Naive thymus-derived CD4-positive, alpha-beta T cell (primary cell): ENCODE results near the gene KCNMB2. TPM values are rescaled to one million over a fixed set of nuclear protein-coding genes. Genes with fewer than 3 reads are reported as not detected.

Experiments used
- ATAC-seq: fragments of 150-1000 bp; cut with Tn5 transposase; 2 replicates; pipeline ENCODE4 v1.10.0; 2021; ENCODE audit warnings: mild to moderate bottlenecking, moderate library complexity
- CTCF ChIA-PET: fragments of 350-600 bp; sonication (Branson Sonifier 250); formaldehyde crosslinking; loops from one replicate; lab custom pipeline; 2021; ENCODE audit warnings: antibody characterized with exemption; lab: Charles Lee
- POLR2A ChIA-PET: fragments of 350-600 bp; sonication (Branson Sonifier 250); formaldehyde crosslinking; loops from one replicate; lab custom pipeline; 2021; ENCODE audit warnings: antibody characterized with exemption, inconsistent platforms; lab: Charles Lee
- DNase-seq, 9 donors: peaks; one replicate each; pipeline versions ENCODE4 v3.0.0 to v3.0.0-alpha.2; 2020 to 2022; ENCODE audit warnings: mixed read lengths in 1 of 9
- H3K27ac ChIP-seq: one replicate; pipeline ENCODE4 v1.7.0; 2013; ENCODE audit warnings: mild to moderate bottlenecking, low read depth, low read length, moderate library complexity
- H3K27me3 ChIP-seq, 2 donors: one replicate each; pipeline ENCODE4 v1.7.0; 2013; ENCODE audit warnings: low read length in 2 of 2, mild to moderate bottlenecking in 2 of 2, moderate library complexity in 2 of 2; ENCODE audit not compliant: control insufficient read depth in 2 of 2, insufficient read depth in 2 of 2
- H3K36me3 ChIP-seq, 3 experiments: 1 replicate in 2 of 3; 2 replicates in 1 of 3; pipeline ENCODE4 v1.7.0; 2013; ENCODE audit warnings: low read length in 3 of 3, mild to moderate bottlenecking in 3 of 3, moderate library complexity in 1 of 3; ENCODE audit not compliant: insufficient read depth in 3 of 3, control insufficient read depth in 2 of 3
- H3K4me1 ChIP-seq, 2 donors: one replicate each; pipeline ENCODE4 v1.7.0; 2013; ENCODE audit warnings: low read length in 2 of 2, mild to moderate bottlenecking in 2 of 2, moderate library complexity in 1 of 2; ENCODE audit not compliant: control insufficient read depth in 2 of 2, insufficient read depth in 2 of 2
- H3K4me3 ChIP-seq: 2 replicates; pipeline ENCODE4 v1.7.0; 2013; ENCODE audit warnings: mild to moderate bottlenecking, low read length
- H3K9me3 ChIP-seq, 3 experiments: 1 replicate in 2 of 3; 2 replicates in 1 of 3; pipeline ENCODE4 v1.7.0; 2013; ENCODE audit warnings: low read length in 3 of 3; ENCODE audit not compliant: control insufficient read depth in 2 of 3
- H3K27ac Mint-ChIP-seq, 9 donors: one replicate each; pipeline ENCODE4 v1.8.0; 2020 to 2022; ENCODE audit warnings: mixed read lengths in 9 of 9, mild to moderate bottlenecking in 8 of 9, moderate library complexity in 5 of 9, inconsistent platforms in 2 of 9
- H3K27me3 Mint-ChIP-seq, 5 donors: one replicate each; pipeline ENCODE4 v1.8.0; 2021 to 2022; ENCODE audit warnings: mixed read lengths in 5 of 5, mild to moderate bottlenecking in 1 of 5
- H3K36me3 Mint-ChIP-seq, 5 donors: one replicate each; pipeline ENCODE4 v1.8.0; 2020 to 2022; ENCODE audit warnings: mixed read lengths in 5 of 5, mild to moderate bottlenecking in 3 of 5, inconsistent platforms in 1 of 5
- H3K4me1 Mint-ChIP-seq, 7 donors: one replicate each; pipeline ENCODE4 v1.8.0; 2020 to 2022; ENCODE audit warnings: mixed read lengths in 7 of 7, mild to moderate bottlenecking in 3 of 7, inconsistent platforms in 1 of 7
- H3K4me3 Mint-ChIP-seq, 10 donors: one replicate each; pipeline ENCODE4 v1.8.0; 2020 to 2022; ENCODE audit warnings: mild to moderate bottlenecking in 10 of 10, mixed read lengths in 10 of 10, moderate library complexity in 6 of 10, inconsistent platforms in 2 of 10
- H3K9me3 Mint-ChIP-seq, 11 donors: one replicate each; pipeline ENCODE4 v1.8.0; 2020 to 2022; ENCODE audit warnings: mixed read lengths in 11 of 11, mild to moderate bottlenecking in 4 of 11, inconsistent platforms in 1 of 11, moderate library complexity in 1 of 11
- intact Hi-C, 2 donors: fragments of 100-400 bp; cut with micrococcal nuclease; formaldehyde crosslinking; loops; one replicate each; pipeline ENCODE4 v1.15.1; 2023
- polyA plus RNA-seq, 2 donors: library from polyadenylated mRNA; unstranded; fragments of 300-500 nt; fragmentation: Illumina TruSeq; gene quantifications; one replicate each; pipeline ENCODE4 v1.2.3, GENCODE V29; 2021
- total RNA-seq, 6 experiments: library from RNA in 5 of 6; stranded (reverse) in 5 of 6; gene quantifications; 1 replicate in 5 of 6; 2 replicates in 1 of 6; pipeline ENCODE4 v1.2.3 and lab custom pipeline; 2021 to 2026

Gene KCNMB2
- total and polyA plus RNA-seq, 7 experiments from 2014 or later, result not detected

DNA sequence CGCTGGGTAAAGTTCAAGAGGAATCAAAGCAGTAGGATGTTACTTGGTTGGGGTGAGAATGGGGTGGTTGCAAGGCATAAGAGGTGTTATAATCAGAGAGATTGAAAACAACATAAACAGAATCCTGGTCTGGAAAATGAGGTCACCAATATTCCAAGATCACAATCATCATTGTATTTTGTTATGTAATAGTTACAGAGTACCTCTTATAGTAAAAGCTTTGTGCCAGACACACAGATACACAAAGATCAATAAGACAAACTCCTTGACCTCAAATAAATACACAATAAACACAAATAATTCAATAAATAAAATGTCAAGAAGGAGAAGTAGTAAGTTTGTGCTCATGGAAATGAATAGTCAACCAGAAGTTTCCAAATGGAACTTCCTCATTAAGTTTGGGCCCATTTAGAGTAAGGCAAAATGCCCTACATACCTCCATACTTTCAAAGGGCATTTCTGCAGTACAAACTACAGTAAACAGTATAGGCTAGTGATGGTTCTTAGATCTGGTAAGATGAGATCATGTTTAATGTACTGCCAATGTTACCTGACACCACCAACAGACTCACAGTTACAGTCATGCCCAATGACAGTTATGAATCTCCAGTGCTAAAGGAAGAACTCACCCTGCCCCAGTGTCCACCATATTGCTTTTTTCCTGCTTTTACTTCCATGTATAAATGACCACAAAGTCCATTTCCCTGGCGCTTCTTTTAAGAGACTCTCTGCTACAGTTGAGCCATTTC lies 93.4 kb downstream of the KCNMB2 start:
- no peak overlapping the region for H3K4me3 ChIP-seq
- intact Hi-C loops, result no loop called here

DNA sequence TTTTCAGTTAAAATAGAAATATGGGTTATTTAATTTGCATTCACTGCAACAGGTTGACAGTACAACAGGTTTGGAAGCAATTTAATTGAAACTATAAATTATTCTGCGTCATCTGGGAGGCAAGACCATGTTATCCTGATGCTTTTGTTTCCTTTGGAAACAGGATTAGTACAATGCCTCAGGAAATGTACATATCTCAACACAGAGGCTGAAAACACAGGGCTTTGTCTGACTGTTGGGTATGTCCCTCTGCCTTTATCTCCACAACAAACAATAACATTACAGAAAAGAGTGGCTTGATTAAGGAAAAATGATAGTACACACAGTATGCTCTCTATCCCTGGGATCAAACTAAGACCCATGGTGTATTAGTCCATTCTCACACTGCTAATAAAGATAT lies 95.7 kb downstream of the KCNMB2 start:
- ChIA-PET POLR2A (no interaction called here), CTCF (no interaction called here)
- Mint-ChIP-seq H3K36me3 (peaks cover 0 to 4% (median 0%) of the 10 kb centered on the region in 5 donors), H3K4me1 (no peaks in the 10 kb centered on the region), H3K27ac (no peak overlapping the region), H3K27me3 (peaks cover 0 to 7% (median 0%) of the 10 kb centered on the region in 5 donors), H3K4me3 (no peak overlapping the region), H3K9me3 (peaks cover 0 to 16% (median 7%) of the 10 kb centered on the region in 11 donors)
- no peak for ATAC-seq
- Histone ChIP-seq H3K27ac (no peak overlapping the region), H3K4me3 (no peak overlapping the region), H3K27me3 (no peaks in the 10 kb centered on the region), H3K4me1 (no peaks in the 10 kb centered on the region), H3K36me3 (no peaks in the 10 kb centered on the region), H3K9me3 (peaks cover 0 to 5% (median 0%) of the 10 kb centered on the region in 3 experiments)
- intact Hi-C loops, result no loop called here
- no peak for DNase-seq

More for the DNA sequence above, 93.4 kb downstream of the KCNMB2 start:
- H3K27me3 ChIP-seq, result no peaks in the 10 kb centered on the region
- ChIA-PET CTCF (no interaction called here), POLR2A (no interaction called here)
- no peaks in the 10 kb centered on the region for H3K36me3 ChIP-seq
- no peaks in the 10 kb centered on the region for H3K4me1 ChIP-seq
- H3K4me3 Mint-ChIP-seq, result no peak overlapping the region
- H3K9me3 Mint-ChIP-seq, result peaks cover 0 to 16% (median 7%) of the 10 kb centered on the region in 11 donors
- H3K36me3 Mint-ChIP-seq, result peaks cover 0 to 4% (median 0%) of the 10 kb centered on the region in 5 donors
- peaks cover 0 to 5% (median 0%) of the 10 kb centered on the region in 3 experiments for H3K9me3 ChIP-seq
- H3K4me1 Mint-ChIP-seq, result no peaks in the 10 kb centered on the region
- no peak overlapping the region for H3K27ac Mint-ChIP-seq
- peaks cover 0 to 10% (median 0%) of the 10 kb centered on the region in 5 donors for H3K27me3 Mint-ChIP-seq
- ATAC-seq (no peak), DNase-seq (no peak)
- H3K27ac ChIP-seq, result no peak overlapping the region

- Histone ChIP-seq H3K4me1 (no peaks in the 10 kb centered on the region), H3K27ac (no peak overlapping the region), H3K4me3 (no peak overlapping the region), H3K9me3 (peaks cover 0 to 5% (median 0%) of the 10 kb centered on the region in 3 experiments), H3K27me3 (no peaks in the 10 kb centered on the region), H3K36me3 (no peaks in the 10 kb centered on the region)
- ChIA-PET POLR2A (no interaction called here), CTCF (no interaction called here)
- Mint-ChIP-seq H3K4me1 (no peaks in the 10 kb centered on the region), H3K36me3 (peaks cover 0 to 4% (median 0%) of the 10 kb centered on the region in 5 donors), H3K9me3 (peaks cover 0 to 16% (median 7%) of the 10 kb centered on the region in 11 donors), H3K4me3 (no peak overlapping the region), H3K27ac (no peak overlapping the region), H3K27me3 (peaks cover 0 to 7% (median 4%) of the 10 kb centered on the region in 5 donors)
- DNase-seq, result no peak
- intact Hi-C loops, result no loop called here
- ATAC-seq, result no peak
Observed at GRCh38 chr3:178634975-178635374, 98.7 kb downstream of the KCNMB2 start.

- Histone ChIP-seq H3K4me3 (no peak overlapping the region), H3K36me3 (no peaks in the 10 kb centered on the region), H3K4me1 (no peaks in the 10 kb centered on the region), H3K9me3 (peaks cover 0 to 5% (median 0%) of the 10 kb centered on the region in 3 experiments), H3K27ac (no peak overlapping the region), H3K27me3 (no peaks in the 10 kb centered on the region)
- CTCF ChIA-PET, result no interaction called here
- Mint-ChIP-seq H3K4me3 (no peak overlapping the region), H3K9me3 (peaks cover 0 to 9% (median 6%) of the 10 kb centered on the region in 11 donors), H3K36me3 (peaks cover 0 to 4% (median 0%) of the 10 kb centered on the region in 5 donors), H3K27me3 (peaks cover 0 to 7% (median 6%) of the 10 kb centered on the region in 5 donors), H3K27ac (no peak overlapping the region), H3K4me1 (no peaks in the 10 kb centered on the region)
- ATAC-seq, result no peak
- POLR2A ChIA-PET, result no interaction called here
- intact Hi-C loops, result no loop called here
- DNase-seq, result no peak
Observed at GRCh38 chr3:178637802-178638201, 101.6 kb downstream of the KCNMB2 start.

DNA sequence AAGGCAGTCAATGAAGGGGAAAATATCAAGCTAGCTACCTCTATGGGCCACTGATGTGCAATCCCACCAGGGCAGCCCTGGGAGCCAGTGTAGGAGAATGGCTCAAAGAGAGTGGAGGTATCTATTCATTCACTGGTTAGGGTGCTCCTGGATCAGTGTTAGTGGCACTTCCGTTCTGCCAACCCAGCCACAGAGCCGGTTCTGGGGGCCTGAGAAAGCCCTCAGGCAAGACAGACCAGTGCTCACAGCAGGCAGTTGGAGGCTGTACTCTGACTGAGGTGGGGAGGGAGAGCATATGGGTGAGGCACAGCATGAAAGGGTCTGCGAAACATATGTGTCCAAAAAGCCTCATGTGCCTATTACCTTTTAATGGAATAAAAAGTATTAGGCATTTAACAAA lies 109.3 kb downstream of the KCNMB2 start:
- no peaks in the 10 kb centered on the region for H3K36me3 Mint-ChIP-seq
- POLR2A ChIA-PET, result no interaction called here
- Histone ChIP-seq H3K27ac (no peak overlapping the region), H3K9me3 (no peaks in the 10 kb centered on the region), H3K27me3 (no peaks in the 10 kb centered on the region), H3K4me1 (no peaks in the 10 kb centered on the region), H3K4me3 (no peak overlapping the region), H3K36me3 (no peaks in the 10 kb centered on the region)
- ATAC-seq, result no peak
- H3K4me3 Mint-ChIP-seq, result no peak overlapping the region
- intact Hi-C loops, result no loop called here
- no peak overlapping the region for H3K27ac Mint-ChIP-seq
- H3K27me3 Mint-ChIP-seq, result peaks cover 0 to 19% (median 8%) of the 10 kb centered on the region in 5 donors
- H3K4me1 Mint-ChIP-seq, result no peaks in the 10 kb centered on the region
- CTCF ChIA-PET, result no interaction called here
- H3K9me3 Mint-ChIP-seq, result peaks cover 0 to 10% (median 4%) of the 10 kb centered on the region in 11 donors
- DNase-seq, result no peak

- Mint-ChIP-seq H3K4me1 (no peaks in the 10 kb centered on the region), H3K27ac (no peak overlapping the region), H3K36me3 (no peaks in the 10 kb centered on the region), H3K27me3 (peaks cover 0 to 26% (median 8%) of the 10 kb centered on the region in 5 donors), H3K4me3 (no peak overlapping the region), H3K9me3 (peaks cover 0 to 19% (median 5%) of the 10 kb centered on the region in 11 donors)
- no peaks in the 10 kb centered on the region for H3K27me3 ChIP-seq
- H3K4me3 ChIP-seq, result no peak overlapping the region
- CTCF ChIA-PET, result no interaction called here
- no peak overlapping the region for H3K27ac ChIP-seq
- no peaks in the 10 kb centered on the region for H3K9me3 ChIP-seq
- no peaks in the 10 kb centered on the region for H3K4me1 ChIP-seq
- ATAC-seq (no peak), DNase-seq (no peak)
- intact Hi-C loops, result no loop called here
- no peaks in the 10 kb centered on the region for H3K36me3 ChIP-seq
- POLR2A ChIA-PET, result no interaction called here
Observed at GRCh38 chr3:178646186-178646862, 110.1 kb downstream of the KCNMB2 start.
